ENCODE measurements around the gene ZNF207.
"Not testable (repeated sequence)": the region's sequence is repeated elsewhere in the genome, so short reads cannot be mapped to it uniquely, and the experiment has no call there.

ZNF207 gene

DNA sequence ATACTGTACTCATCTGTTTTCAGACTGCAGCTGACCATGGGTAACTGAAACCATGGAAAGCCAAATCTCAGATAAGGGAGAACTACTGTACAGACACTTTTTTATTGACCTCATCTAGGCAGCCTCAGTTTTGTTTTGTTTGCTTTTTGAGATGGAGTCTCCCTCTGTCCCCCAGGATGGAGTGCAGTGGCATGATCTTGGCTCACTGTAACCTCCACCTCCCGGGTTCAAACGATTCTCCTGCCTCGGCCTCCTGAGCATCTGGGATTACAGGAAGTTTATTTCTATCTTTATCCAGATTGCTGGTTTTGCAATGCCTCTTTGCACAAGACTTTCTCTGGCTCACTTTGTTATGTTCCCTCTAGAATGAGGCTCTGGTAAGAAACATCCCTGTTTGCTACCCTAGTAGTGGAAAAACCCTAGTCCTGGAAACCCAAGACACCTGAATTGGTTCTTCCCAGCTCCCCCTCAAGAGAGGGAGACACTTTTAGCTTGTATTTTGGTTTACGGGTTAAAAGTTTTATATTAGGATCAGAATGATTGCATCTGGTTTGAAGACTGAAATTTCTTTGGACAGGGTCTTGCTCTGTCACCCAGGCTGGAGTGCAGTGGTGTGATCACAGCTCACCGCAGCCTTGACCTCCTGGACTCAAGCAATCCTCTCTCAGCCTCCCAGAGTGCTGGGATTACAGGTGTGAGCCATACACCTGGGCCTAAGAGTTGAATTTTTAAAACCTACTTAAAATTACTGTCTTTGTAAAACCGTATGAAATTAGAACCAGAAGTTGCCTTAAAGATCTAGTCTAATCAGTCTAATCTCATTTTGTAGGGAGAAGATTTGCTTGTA lies 38.9 kb downstream of the ZNF207 start:
- DNase-seq, result no peak

DNA sequence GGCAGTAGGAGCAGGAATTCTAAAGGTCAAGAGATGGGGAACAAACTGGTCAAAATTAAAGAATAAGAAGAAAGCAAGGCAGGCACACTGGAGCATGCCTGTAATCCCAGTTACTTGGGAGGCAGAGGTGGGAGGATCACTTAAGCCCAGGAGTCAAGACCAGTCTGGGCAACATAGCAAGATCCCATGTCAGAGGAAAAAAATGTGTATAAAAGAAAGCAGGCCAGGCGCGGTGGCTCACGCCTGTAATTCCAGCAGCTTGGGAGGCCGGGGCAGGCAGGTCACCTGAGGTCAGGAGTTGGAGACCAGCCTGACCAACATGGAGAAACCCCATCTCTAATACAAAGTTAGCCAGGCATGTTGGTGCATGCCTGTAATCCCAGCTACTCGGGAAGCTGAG lies 43.9 kb downstream of the ZNF207 start:
- DNase-seq, result no peak

DNA sequence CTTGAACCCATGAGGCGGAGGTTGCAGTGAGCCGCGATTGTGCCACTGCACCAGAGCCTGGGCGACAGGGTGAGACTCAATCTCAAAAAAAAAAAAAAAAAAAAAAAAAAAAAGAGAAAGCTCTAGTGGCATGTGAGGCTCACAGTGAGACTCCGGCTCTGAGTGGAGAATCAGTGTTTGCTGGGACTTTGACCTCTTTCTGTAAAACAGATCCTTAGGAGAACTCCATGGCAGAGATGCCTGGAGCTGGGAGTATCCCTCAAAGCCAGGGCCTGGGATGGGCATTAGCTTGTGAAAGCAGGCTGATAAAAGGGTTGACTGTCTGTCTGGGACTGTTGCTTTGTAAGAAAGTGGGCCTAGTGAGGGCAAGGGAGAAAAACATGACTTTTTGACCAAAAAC lies 46.4 kb downstream of the ZNF207 start:
- no peak for DNase-seq

DNA sequence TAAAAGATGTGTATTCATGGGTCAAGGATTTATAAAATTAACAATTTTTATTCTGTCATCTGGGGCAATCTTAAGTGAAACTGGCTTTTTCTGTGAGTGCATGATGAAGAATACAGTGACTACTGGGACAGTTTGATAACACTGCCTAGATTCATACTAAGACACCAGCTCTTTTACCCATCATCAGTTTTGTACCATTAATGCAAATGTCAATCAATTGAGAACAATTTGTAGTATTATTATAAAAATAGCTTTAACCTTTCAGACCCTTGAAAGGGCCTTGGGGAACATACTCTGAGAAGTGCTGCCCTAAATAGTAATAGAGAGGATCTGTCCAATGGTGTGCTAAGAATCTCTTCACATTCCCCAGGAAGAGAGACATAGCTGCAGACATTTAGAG lies 49.0 kb downstream of the ZNF207 start:
- no peak for DNase-seq

DNA sequence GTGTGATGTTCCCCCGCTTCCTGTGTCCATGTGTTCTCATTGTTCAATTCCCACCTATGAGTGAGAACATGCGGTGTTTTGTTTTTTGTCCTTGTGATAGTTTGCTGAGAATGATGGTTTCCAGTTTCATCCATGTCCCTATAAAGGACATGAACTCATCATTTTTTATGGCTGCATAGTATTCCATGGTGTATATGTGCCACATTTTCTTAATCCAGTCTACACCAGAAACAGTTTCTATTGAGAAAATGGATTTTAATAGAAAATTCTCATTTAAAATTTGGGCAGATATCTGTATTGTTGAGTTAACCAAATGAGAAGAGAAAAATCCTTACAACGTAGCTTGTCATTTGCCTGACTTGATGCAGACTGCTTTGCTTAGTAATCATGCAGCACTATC lies 60.1 kb downstream of the ZNF207 start:
- DNase-seq, result not testable (repeated sequence)

DNA sequence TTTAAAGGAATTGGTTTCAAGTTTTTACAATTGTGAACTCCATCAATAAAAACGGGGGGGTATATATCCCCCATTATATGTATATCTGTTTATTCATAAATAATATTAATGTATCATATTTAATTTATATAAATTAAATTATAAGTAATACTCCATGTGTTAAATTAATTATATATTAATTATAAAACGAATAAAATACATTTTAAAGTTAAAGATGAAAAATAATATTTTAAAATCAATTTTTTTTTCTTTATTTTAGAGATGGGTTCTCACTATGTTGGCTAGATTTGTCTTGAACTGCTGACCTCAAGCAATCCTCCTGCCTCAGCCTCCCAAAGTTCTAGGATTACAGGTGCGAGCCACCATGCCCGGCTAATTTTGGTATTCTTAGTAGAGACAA lies 76.9 kb downstream of the ZNF207 start:
- no peak for DNase-seq

DNA sequence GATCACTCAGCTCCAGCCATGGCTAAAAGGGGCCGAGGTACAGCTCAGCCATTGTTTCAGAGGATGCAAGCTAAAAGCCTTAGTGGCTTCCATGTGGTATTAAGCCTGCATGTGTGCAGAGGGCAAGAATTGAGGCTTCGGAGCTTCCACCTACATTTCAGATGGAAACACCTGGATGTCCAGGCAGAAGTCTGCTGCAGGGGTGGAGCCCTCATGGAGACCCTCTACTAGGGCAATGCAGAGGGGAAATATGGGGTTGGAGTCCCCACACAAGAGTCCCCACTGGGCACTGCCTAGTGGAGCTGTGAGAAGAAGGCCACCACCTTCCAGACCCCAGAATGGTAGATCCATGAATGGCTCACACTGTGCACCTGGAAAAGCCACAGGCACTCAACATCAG lies 79.6 kb downstream of the ZNF207 start:
- no peak for DNase-seq
